Activated naive CD8-positive, alpha-beta T cell treated with anti-CD3 and anti-CD28 coated beads, Interleukin-2, amount 10 ng/mL, durations not matched to agents 7 days and 5 days (primary cell): ENCODE measurements around the gene KIAA0753. TPM values are rescaled to one million over a fixed set of nuclear protein-coding genes. Genes with fewer than 3 reads are reported as not detected.
"Not testable (repeated sequence)": the region's sequence is repeated elsewhere in the genome, so short reads cannot be mapped to it uniquely, and the experiment has no call there.

Experiments
- ATAC-seq: fragments of 150-1000 bp; cut with Tn5 transposase; one replicate; pipeline ENCODE4 v1.10.0; 2021; ENCODE audit warnings: low read depth, moderate library complexity
- POLR2A ChIA-PET: fragments of 350-600 bp; sonication (Branson Sonifier 250); formaldehyde crosslinking; loops from one replicate; lab custom pipeline; 2021; ENCODE audit warnings: antibody characterized with exemption; lab: Charles Lee
- DNase-seq: peaks from one replicate; pipeline ENCODE4 v3.0.0; 2021
- H3K27ac Mint-ChIP-seq: one replicate; pipeline ENCODE4 v1.8.0; 2022; ENCODE audit warnings: mild to moderate bottlenecking, mixed read lengths
- H3K27me3 Mint-ChIP-seq: one replicate; pipeline ENCODE4 v1.8.0; 2022; ENCODE audit warnings: mild to moderate bottlenecking, moderate library complexity, mixed read lengths
- H3K36me3 Mint-ChIP-seq: one replicate; pipeline ENCODE4 v1.8.0; 2021; ENCODE audit warnings: mild to moderate bottlenecking, mixed read lengths
- H3K4me1 Mint-ChIP-seq: one replicate; pipeline ENCODE4 v1.8.0; 2021; ENCODE audit warnings: mixed read lengths
- H3K4me3 Mint-ChIP-seq: one replicate; pipeline ENCODE4 v1.8.0; 2022; ENCODE audit warnings: mild to moderate bottlenecking, moderate library complexity, mixed read lengths
- H3K9me3 Mint-ChIP-seq: one replicate; pipeline ENCODE4 v1.8.0; 2021; ENCODE audit warnings: mixed read lengths
- total RNA-seq, 2 experiments: library from RNA; stranded (reverse); gene quantifications; one replicate each; pipeline ENCODE4 v1.2.3, GENCODE V29; 2021

The KIAA0753 gene
- total RNA-seq, 2 experiments from 2014 or later, result 17.0 to 18.2 TPM

- Mint-ChIP-seq H3K27ac (no peak overlapping the region), H3K4me3 (no peak overlapping the region), H3K9me3 (no peaks in the 10 kb centered on the region), H3K4me1 (peaks cover 12% of the 10 kb centered on the region), H3K27me3 (no peaks in the 10 kb centered on the region), H3K36me3 (peaks cover 36% of the 10 kb centered on the region)
- DNase-seq (no peak), ATAC-seq (no peak)
- POLR2A ChIA-PET, result no interaction called here
Observed at GRCh38 chr17:6596081-6596480, 44.4 kb downstream of the KIAA0753 start.

- POLR2A ChIA-PET, H3K27ac Mint-ChIP-seq, H3K27me3 Mint-ChIP-seq, H3K9me3 Mint-ChIP-seq, H3K4me3 Mint-ChIP-seq, DNase-seq, ATAC-seq: not testable (repeated sequence)
- Mint-ChIP-seq H3K4me1 (peaks cover 12% of the 10 kb centered on the region), H3K36me3 (peaks cover 37% of the 10 kb centered on the region)
Observed at GRCh38 chr17:6593371-6593770, 47.1 kb downstream of the KIAA0753 start.

DNA sequence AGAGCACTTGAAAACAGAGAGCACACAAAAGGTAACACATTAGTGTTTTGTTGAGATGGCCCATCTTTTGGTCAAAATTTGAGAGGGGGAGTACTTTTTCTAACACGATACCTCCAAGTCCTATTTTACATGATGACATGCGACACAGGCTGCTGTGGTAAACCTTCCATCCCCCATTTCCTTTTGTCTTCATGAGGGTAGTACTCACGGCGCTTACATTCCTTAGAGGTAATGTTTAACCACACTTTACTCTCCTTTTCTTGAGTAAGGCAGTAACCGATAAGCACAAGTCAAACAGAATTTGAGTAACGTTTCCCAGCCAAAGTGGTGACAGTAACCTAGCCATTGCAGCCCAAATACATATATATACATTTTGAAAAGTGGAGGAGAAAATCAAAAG is 48.3 kb downstream of the KIAA0753 start:
- Mint-ChIP-seq H3K27ac (peak overlapping the region; percentile 66), H3K9me3 (no peaks in the 10 kb centered on the region), H3K36me3 (peaks cover 35% of the 10 kb centered on the region), H3K4me3 (peak overlapping the region; percentile 8), H3K27me3 (no peaks in the 10 kb centered on the region), H3K4me1 (peaks cover 12% of the 10 kb centered on the region)
- ATAC-seq (no peak), DNase-seq (no peak)
- POLR2A ChIA-PET, result interaction anchor here (0.6 kb wide), 1 partner anchor 1074 kb away, joined by 4 read pairs; no protein-coding TSS in a partner anchor

GRCh38 chr17:6591599-6592158 is 48.8 kb downstream of the KIAA0753 start:
- Mint-ChIP-seq H3K36me3 (peaks cover 35% of the 10 kb centered on the region), H3K4me1 (peaks cover 12% of the 10 kb centered on the region), H3K4me3 (peak overlapping the region; percentile 8), H3K27ac (peak overlapping the region; percentile 66), H3K9me3 (no peaks in the 10 kb centered on the region), H3K27me3 (no peaks in the 10 kb centered on the region)
- POLR2A ChIA-PET, result interaction anchor here (0.6 kb wide), 1 partner anchor 1073 kb away, joined by 4 read pairs; no protein-coding TSS in a partner anchor
- DNase-seq (no peak), ATAC-seq (no peak)

GRCh38 chr17:6589266-6589946 is 51.1 kb downstream of the KIAA0753 start:
- peaks cover 49% of the 10 kb centered on the region for H3K36me3 Mint-ChIP-seq
- peaks cover 12% of the 10 kb centered on the region for H3K4me1 Mint-ChIP-seq
- no peak overlapping the region for H3K27ac Mint-ChIP-seq
- H3K9me3 Mint-ChIP-seq, result peaks cover 4% of the 10 kb centered on the region
- H3K4me3 Mint-ChIP-seq, result no peak overlapping the region
- ATAC-seq (no peak), DNase-seq (no peak)
- POLR2A ChIA-PET, result no interaction called here
- H3K27me3 Mint-ChIP-seq, result no peaks in the 10 kb centered on the region

GRCh38 chr17:6588165-6588564 is 52.3 kb downstream of the KIAA0753 start:
- no peak overlapping the region for H3K27ac Mint-ChIP-seq
- peaks cover 5% of the 10 kb centered on the region for H3K9me3 Mint-ChIP-seq
- peaks cover 56% of the 10 kb centered on the region for H3K36me3 Mint-ChIP-seq
- POLR2A ChIA-PET, result no interaction called here
- ATAC-seq, result no peak
- peaks cover 12% of the 10 kb centered on the region for H3K4me1 Mint-ChIP-seq
- no peaks in the 10 kb centered on the region for H3K27me3 Mint-ChIP-seq
- DNase-seq, result no peak
- no peak overlapping the region for H3K4me3 Mint-ChIP-seq

DNA sequence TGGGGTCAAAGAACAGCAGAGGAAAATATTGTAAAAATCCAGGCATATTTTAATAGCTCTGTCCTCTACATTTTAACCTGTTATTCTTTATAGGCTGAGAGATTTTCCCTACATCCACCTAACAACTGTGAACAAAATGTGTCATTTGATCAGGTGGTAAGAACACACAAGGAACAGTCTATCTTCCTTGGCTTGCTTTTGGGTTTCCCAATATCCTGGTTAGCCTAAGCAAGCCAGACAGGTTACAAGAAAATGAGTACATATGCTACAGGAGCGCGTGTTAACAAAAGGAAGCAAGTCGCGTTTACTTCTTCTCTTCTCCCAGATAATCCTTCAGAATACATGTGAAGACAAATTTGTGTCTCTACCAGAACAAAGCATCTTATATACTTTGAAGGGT is 53.2 kb downstream of the KIAA0753 start:
- no peak for DNase-seq
- Mint-ChIP-seq H3K27ac (no peak overlapping the region), H3K4me1 (peaks cover 8% of the 10 kb centered on the region), H3K36me3 (peaks cover 58% of the 10 kb centered on the region), H3K9me3 (peaks cover 5% of the 10 kb centered on the region), H3K27me3 (no peaks in the 10 kb centered on the region), H3K4me3 (no peak overlapping the region)
- POLR2A ChIA-PET, result no interaction called here
- no peak for ATAC-seq

GRCh38 chr17:6583411-6583810 is 57.1 kb downstream of the KIAA0753 start:
- peaks cover 46% of the 10 kb centered on the region for H3K36me3 Mint-ChIP-seq
- H3K4me3 Mint-ChIP-seq, result no peak overlapping the region
- POLR2A ChIA-PET, result no interaction called here
- no peak overlapping the region for H3K27ac Mint-ChIP-seq
- DNase-seq (no peak), ATAC-seq (no peak)
- H3K9me3 Mint-ChIP-seq, result peaks cover 5% of the 10 kb centered on the region
- H3K4me1 Mint-ChIP-seq, result no peaks in the 10 kb centered on the region
- no peaks in the 10 kb centered on the region for H3K27me3 Mint-ChIP-seq

DNA sequence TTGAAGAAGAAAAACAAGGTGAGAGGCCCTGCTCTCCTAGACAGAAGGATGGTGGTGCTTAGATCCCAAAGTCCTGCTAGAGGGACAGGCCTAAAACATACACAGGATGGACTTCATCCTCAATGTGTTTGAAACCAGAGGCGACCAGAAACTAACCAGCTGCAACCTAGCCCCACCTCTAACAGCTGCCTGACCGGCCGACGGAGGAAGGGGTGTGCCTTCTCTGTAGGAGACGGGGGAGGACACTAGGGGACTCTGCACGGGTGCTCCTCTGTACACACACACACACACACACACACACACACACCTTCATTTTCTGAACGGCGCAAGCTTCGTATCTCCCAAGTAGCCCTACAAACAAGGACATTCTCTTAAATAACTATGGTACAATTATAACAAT is 59.9 kb downstream of the KIAA0753 start:
- H3K27me3 Mint-ChIP-seq, result no peaks in the 10 kb centered on the region
- POLR2A ChIA-PET, result no interaction called here
- H3K4me1 Mint-ChIP-seq, result peaks cover 3% of the 10 kb centered on the region
- no peak overlapping the region for H3K27ac Mint-ChIP-seq
- ATAC-seq (no peak), DNase-seq (no peak)
- no peak overlapping the region for H3K4me3 Mint-ChIP-seq
- H3K36me3 Mint-ChIP-seq, result peaks cover 41% of the 10 kb centered on the region
- peaks cover 2% of the 10 kb centered on the region for H3K9me3 Mint-ChIP-seq

DNA sequence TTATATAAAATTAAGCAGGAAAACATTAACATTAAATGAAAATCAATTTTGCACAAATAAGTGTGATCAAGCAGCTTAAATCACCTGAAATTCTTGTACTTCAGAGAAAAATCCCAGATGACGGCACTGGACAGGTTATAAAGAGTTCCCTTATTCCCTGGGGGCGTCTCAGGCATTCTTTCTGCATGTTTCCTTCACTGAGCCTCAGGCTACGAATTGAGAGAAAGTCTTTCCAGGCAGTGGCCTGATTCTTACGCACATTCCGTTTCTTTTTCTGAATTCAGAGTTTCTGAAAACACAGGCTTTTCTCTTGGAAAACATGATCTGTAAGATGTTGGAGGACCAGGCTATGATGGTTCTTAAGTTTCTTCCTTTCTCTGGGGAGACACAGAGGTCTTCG is 62.0 kb downstream of the KIAA0753 start:
- Mint-ChIP-seq H3K4me3 (no peak overlapping the region), H3K36me3 (peaks cover 23% of the 10 kb centered on the region), H3K4me1 (peaks cover 14% of the 10 kb centered on the region), H3K9me3 (peaks cover 1% of the 10 kb centered on the region), H3K27ac (no peak overlapping the region), H3K27me3 (no peaks in the 10 kb centered on the region)
- ATAC-seq, result no peak
- DNase-seq, result no peak
- POLR2A ChIA-PET, result no interaction called here

- H3K4me3 Mint-ChIP-seq, result no peak overlapping the region
- H3K9me3 Mint-ChIP-seq, result no peaks in the 10 kb centered on the region
- peak overlapping the region; percentile 4 for H3K27ac Mint-ChIP-seq
- POLR2A ChIA-PET, result no interaction called here
- H3K27me3 Mint-ChIP-seq, result no peaks in the 10 kb centered on the region
- ATAC-seq (no peak), DNase-seq (no peak)
- H3K4me1 Mint-ChIP-seq, result peaks cover 14% of the 10 kb centered on the region
- peaks cover 16% of the 10 kb centered on the region for H3K36me3 Mint-ChIP-seq
Observed at GRCh38 chr17:6577686-6578263, 62.7 kb downstream of the KIAA0753 start.

GRCh38 chr17:6576038-6576785 is 64.3 kb downstream of the KIAA0753 start:
- POLR2A ChIA-PET, result no interaction called here

DNA sequence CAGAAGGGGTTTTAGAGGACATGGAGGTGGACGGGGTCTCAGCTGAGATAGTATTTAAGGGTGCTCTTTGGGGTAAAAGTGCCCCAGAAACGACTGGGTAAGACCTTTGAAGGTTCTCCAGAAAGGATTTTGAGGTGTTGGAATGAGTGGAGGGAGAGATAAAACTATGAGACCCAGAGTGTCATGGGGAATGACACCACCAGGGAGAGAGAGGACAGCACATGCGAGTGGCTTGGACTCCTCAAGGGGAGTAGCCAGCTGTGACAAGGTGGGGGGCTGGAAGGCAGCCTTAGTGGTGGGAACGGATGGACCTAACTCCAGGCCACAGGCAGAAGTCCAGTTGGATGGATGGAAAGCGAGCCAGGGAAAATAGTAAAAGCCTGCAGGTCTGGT is 64.9 kb downstream of the KIAA0753 start:
- POLR2A ChIA-PET, result no interaction called here
- ATAC-seq, result no peak
- no peak for DNase-seq
- H3K9me3 Mint-ChIP-seq, result no peaks in the 10 kb centered on the region
- H3K4me3 Mint-ChIP-seq, result peak overlapping the region; percentile 70
- no peaks in the 10 kb centered on the region for H3K27me3 Mint-ChIP-seq
- H3K4me1 Mint-ChIP-seq, result peaks cover 14% of the 10 kb centered on the region
- H3K36me3 Mint-ChIP-seq, result peaks cover 8% of the 10 kb centered on the region
- peak overlapping the region; percentile 80 for H3K27ac Mint-ChIP-seq

More at GRCh38 chr17:6576038-6576785, 64.3 kb downstream of the KIAA0753 start:
- DNase-seq, result no peak
- Mint-ChIP-seq H3K27ac (no peak overlapping the region), H3K36me3 (peaks cover 8% of the 10 kb centered on the region), H3K4me1 (peaks cover 14% of the 10 kb centered on the region), H3K27me3 (no peaks in the 10 kb centered on the region), H3K9me3 (no peaks in the 10 kb centered on the region), H3K4me3 (no peak overlapping the region)
- ATAC-seq, result no peak
